Hippocampal formation (tissue), 2 donors: Measurements from ENCODE around the gene ZMYND15.

ENCODE experiments used
- DNase-seq, 2 donors: peaks; one replicate each; lab custom pipeline; 2025; lab: John Stamatoyannopoulos, UW

ZMYND15 gene

DNA sequence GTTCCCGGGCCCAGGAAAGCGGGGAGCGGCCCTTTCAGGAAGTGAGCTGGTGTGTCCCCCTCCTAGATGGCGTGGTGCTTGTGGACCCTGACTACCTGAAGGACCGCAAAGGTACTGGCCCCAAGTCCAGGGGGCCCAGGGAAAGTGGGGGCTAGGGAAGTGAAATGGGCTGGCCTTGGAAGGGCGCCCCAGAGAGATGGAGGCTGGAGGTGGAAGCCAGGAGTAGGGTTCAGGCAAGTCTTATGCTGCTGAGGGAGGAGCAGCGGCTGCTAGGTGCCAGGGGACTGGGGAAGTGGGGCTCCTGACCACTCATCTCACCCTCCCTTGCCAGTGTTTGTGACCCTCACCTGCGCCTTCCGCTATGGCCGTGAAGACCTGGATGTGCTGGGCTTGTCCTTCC, 23.6 kb upstream of the ZMYND15 start:
- DNase-seq, result no peak

DNA sequence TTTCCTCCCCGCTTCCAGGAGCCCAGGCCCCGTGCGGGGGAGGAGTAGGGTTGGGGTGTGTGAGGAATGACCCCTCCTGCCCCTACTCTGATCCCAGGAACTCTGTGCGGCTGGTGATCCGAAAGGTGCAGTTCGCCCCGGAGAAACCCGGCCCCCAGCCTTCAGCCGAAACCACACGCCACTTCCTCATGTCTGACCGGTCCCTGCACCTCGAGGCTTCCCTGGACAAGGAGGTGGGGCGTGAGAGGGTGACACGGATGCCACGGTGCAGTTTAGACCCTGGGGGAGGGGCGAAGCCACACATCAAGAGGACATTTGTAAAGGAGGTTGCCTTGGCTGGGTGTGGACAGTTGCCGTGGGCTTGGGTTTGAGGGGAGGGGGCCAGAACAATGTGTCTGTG, 21.8 kb upstream of the ZMYND15 start:
- DNase-seq, result no peak

DNA sequence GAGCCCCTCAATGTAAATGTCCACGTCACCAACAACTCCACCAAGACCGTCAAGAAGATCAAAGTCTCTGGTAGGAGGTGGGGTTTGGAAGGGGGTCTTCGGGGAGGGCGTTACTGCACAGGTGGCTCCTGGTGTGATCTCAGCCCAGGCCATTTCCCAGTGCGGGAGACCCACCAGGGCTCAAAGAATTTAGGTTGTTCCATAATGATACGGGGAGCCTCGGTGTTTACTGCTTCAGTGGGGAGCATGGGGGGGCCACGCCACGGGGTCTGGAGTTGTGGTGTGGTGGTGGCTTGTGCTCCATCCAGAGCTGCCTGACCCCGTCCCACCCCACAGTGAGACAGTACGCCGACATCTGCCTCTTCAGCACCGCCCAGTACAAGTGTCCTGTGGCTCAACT, 21.4 kb upstream of the ZMYND15 start:
- DNase-seq, result no peak

DNA sequence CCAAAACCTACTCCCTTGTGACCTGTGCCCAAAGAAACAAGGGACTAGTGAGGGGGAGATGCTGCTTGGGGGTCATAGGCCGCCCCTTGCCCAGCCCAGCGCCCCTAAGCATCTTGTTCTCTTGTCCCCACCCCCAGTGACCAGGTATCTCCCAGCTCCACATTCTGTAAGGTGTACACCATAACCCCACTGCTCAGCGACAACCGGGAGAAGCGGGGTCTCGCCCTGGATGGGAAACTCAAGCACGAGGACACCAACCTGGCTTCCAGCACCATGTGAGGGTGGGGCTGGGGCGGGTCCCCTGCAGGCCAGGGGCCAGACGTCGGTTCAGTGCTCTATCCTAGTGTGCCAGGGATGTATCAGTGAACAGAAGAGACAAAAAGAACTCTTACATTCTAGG, 20.5 kb upstream of the ZMYND15 start:
- DNase-seq, result no peak

DNA sequence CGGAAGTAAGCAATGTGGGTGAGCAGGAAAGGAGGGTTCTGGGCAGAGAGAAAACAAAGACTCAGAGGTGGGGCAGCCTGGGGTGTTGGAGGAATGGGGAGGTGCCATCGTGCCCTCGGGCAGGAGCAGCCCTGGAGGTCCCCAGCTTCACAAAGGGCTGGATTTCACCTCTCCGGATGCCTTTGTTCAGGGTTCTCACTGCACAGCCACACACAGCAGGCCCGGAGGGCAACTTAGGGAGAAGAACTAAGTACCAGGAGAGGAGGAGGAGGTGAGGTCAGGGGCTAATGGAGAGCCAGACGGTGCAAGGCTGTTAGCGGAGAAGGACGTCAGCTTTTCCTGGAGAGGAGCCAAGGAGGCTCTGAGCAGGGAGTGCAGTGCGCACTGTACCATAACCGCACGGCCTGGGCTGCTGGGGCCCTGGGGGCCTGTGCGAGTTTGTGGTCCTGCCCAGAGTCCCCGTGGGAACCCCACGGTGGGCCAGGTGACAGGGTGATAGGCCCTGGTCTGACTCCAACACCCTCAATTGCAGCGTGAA, 19.9 kb upstream of the ZMYND15 start:
- DNase-seq, result no peak

DNA sequence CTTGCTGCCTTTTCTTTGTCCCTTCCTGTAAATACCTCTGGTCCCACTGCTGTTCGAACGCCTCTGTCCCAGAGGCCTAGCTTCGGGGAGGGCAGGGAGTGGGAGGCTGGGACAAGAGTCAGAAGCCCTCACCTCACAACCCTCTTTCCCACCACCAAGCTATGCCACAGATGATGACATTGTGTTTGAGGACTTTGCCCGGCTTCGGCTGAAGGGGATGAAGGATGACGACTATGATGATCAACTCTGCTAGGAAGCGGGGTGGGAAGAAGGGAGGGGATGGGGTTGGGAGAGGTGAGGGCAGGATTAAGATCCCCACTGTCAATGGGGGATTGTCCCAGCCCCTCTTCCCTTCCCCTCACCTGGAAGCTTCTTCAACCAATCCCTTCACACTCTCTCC, 18.8 kb upstream of the ZMYND15 start:
- DNase-seq, result no peak

DNA sequence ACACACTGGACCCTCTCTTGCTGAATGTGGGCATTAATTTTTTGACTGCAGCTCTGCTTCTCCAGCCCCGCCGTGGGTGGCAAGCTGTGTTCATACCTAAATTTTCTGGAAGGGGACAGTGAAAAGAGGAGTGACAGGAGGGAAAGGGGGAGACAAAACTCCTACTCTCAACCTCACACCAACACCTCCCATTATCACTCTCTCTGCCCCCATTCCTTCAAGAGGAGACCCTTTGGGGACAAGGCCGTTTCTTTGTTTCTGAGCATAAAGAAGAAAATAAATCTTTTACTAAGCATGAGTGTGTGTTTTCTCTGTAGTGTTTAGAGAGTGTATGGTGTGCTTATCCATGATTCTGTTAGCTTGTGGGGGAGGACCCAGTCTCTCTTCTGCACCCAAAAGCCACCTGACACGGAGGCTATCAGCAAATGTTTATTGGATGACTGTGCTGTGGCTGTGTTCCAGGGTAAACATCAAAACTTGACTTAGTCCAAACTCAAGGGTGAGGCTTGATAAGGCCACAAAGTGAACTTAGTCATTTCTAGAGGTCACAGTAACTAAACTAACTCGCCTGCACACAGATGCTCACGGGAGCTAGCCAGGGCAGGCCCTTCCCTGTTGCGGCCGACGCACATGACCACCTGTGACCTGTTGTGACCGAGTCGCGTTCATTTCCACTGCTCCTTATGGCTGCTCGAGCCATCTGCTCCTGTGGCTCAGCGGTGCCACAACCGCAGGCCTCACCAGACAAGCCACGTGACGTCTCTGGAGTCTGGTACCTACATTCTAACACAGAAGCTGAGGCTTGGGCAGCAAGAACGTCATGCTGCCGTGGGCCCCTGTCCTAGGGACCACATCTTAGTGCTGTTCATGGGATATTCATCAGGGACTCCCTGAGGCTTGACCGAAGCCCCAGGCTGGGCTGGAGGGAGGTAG, 18.2 kb upstream of the ZMYND15 start:
- no peak for DNase-seq

DNA sequence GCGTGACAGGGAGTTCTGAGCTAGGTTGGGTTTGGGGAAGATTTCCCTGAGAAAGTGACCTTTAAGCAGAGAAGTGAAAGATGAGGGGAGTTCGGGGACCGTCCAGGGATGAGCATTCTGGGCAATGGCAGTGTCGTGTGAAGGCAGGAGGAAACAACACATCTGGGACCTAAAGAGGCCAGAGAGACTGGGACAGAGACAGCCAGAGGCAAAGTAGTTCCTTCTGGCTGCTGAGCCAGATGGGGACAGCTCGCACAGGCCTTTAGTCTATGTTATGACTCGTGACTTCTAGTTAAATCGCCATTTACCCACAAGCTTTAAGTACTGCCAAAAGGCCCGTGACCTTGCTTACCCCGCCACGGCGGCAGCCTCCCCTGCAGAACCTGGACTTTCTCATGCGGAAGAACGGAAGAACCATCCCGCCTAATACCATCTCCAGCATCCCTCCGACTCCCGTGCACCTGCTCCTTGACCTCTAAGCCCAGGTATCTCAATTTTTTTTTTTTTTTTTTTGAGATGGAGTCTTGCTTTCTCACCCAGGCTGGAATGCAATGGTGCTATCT, 16.9 kb upstream of the ZMYND15 start:
- DNase-seq, result no peak

DNA sequence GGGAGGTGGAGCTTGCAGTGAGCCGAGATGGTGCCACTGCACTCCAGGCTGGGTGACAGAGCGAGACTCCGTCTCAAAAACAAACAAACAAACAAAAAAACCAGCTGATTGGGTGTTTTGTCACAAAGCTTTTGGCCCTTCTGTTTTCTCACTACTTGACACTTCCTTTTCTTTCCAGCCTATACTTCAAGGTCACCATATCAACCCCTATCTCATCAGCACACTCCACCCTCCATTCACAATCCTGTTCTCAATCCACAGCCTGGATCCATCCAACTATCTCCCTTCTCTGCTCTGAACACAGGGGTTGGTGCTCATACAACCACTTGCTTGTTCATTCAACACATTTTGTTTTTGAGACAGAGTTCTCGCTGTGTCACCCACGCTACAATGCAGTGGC, 15.0 kb upstream of the ZMYND15 start:
- no peak for DNase-seq

DNA sequence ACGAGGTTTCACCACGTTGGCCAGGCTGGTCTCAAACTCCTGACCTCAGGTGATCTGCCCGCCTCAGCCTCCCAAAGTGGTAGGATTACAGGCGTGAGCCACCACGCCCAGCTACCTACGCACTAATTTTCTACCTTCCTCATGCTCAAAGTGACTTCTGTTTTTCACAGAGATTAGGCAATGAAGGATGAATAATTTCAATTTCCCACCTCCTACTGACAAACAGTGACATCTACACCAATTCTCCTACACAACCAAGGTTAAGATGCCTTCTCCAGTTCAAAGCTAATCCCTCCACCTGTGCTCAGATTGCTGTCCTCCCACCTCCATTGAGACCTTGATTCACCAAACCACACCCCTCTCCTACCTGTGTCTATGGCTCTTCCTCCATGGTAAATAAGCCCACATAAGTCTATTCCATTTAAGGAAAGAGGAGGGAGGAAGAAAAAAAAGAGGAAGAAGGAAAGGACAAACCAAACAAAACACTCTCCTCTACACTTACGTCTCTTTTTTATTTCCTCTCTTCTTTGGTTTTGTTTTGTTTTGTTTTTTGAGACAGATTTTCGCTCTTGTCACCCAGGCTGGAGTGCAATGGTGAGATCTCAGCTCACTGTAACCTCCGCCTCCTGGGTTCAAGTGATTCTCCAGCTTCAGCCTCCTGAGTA, 13.9 kb upstream of the ZMYND15 start:
- no peak for DNase-seq

DNA sequence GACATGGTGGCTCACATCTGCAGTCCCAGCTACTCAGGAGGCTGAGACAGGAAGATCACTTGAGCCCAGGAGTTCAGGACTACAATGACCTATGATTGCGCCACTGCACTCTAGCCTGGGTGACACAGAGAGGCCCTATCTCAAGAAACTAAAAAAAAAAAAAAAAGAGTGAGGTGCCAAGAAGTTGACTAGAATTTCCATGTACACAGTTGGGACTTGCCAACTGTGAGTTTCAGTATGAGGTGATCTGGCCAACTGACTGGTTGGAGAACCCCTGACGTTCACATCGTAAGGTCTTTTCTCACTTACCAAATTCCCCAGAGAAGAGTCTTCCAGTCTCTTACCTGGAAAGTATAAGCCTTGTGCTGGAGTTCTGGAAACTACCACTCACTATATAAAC, 11.5 kb upstream of the ZMYND15 start:
- no peak for DNase-seq

DNA sequence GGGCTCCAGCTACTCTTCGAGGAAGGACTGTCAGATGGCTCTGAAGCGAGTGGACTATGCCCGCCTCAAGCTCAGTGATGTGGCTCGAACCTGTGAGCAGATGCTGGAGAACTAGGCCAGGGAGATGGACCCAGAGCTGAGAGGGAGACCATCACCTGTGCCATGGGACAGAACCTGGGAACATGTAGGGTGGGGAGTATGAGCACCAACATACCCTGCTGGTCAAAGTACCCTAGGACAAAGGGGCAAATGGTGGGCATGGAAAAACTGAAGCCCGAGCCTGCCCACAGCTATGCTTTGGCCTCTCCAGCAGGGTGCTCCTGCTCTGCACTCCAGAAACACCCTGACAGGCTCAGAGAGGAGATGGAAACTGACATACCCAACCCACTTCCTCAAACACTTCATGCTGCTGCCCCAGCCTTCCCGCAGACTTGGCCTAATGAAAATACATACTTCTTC, 6.5 kb upstream of the ZMYND15 start:
- no peak for DNase-seq

DNA sequence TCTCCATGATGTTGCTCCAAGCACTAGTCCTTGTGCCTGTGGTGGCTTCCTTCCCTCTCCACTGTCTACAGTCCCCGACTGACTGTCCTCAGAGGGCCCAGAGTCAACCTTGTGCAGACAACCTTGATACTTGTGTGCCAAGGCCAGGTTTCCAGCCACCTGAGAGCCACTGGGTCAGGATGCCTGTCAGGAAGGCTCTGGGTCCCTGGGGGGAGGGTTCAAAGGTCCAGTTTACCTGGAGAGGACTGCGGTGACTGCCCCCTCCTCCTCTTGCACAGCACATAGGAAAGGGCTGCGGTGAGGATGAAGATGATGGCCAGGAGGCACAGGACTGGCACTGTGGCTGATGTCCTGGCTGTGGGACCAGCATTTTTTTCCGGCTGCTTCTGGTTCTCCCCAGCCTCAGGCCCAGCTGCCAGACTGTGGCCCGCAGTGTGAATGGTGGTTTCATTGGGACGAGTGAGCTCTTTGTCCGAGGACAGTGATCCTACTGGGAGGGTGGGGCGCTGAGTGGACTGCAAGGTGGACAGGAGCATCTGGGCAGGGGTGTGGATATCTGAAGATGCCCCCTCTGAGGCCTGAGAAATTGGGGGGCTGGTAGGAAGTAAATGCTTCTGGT, 4.7 kb upstream of the ZMYND15 start:
- no peak for DNase-seq

DNA sequence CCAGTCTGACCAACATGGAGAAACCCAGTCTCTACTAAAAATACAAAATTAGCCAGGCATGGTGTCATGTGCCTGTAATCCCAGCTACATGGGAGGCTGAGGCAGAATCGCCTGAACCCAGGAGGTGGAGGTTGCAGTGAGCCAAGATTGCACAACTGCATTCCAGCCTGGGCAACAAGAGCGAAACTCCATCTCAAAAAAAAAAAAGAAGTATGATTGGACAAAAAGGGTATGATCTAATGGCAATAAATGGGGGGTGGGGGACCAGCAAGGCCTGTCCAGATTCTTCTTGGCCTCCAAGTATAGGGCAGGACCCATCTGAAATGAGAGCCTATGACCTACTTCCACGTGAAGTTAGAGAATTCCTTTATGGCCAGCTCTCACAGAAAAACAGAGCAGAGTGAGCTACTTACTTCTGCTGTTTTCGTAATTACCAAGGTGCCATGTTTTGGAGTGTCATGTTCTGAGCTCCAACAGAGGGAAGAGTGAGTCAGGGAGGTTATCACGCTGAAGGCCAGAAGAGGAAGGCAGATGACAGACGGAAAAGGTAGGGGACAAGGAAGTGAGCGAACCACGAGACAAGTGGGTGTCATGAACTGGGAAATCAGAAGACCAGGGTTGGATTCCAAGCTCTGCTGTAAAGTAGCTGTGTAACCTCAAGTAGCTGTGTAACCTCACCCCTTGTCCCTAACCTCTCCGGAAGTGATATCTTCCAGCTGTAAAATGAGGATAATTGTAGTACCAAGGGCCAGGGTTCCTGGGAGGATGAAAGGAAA, 3.6 kb upstream of the ZMYND15 start:
- no peak for DNase-seq

DNA sequence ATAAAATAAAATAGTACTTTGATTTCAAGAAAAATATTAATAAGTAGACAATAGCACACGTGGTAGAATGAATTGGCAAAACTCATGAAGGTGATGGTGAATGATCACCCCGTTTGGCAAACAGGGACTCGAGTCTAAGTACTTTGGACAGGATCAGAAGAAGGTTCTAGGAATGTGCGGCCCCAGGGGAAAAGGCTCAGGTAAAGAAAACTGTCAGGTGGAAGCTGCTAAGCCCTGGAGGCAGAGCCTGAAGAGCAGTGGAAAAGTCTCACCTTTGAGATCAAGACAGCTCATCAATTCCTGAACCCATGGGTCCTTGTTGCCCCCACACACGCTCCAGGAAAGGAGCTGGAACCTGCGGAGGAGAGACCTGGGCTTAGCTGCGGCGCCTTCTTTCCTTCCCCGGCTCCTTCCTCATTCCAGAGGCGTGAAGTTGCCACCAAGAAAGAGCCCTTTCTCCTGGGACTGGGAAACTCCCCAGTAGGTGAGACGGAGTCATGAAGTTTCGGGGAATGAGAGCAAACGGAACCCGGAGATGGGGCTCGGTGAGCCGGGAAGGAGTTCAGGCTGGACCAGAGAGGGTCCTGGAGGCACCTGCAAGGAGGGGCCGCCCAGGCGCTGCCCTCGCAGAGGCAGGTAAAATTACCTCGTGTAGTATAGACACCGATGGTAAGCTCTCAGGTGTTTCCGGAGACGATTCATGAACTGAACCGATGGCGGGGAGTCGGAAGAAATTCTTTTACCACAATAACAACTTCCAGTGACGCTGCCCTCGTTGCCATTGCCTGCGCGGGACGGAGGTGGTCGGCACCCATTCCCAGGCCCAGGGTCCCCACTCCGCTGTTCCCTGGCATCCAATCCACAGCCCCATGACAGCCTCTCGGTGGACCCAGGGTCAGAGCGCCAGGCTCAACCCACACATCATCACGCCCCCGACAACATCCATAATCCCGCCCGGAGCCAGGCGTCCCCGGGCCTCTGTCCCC, 1.2 kb upstream of the ZMYND15 start:
- DNase-seq, result no peak

DNA sequence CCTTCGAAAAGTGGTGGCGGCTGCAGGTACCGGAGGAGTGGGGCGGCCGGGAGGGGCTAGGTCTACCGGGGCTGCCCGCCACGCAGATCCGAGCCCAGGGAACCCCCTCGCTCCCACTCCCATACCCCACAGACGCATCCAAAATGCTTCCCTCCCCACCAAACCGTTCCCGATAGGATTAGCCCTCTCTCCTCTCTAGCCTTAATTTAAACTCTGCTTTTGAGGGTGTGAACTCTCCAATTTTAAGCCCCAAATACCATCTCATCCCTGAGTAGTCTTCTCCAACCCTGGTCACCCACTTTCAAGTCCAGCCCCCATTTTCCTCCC, 355 bp downstream of the ZMYND15 start:
- no peak for DNase-seq

DNA sequence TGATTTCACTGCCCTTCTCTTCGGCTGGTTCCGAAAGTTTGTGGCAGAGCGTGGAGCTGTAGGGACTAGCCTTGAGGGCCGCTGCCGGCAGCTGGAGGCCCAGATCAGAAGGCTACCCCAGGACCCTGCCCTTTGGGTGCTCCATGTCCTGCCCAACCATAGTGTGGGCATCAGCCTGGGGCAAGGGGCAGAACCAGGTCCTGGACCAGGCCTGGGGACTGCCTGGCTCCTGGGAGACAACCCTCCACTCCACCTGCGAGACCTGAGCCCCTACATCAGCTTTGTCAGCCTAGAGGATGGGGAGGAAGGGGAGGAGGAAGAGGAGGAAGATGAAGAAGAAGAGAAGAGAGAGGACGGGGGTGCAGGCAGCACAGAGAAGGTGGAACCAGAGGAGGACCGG, 951 bp downstream of the ZMYND15 start:
- no peak for DNase-seq

DNA sequence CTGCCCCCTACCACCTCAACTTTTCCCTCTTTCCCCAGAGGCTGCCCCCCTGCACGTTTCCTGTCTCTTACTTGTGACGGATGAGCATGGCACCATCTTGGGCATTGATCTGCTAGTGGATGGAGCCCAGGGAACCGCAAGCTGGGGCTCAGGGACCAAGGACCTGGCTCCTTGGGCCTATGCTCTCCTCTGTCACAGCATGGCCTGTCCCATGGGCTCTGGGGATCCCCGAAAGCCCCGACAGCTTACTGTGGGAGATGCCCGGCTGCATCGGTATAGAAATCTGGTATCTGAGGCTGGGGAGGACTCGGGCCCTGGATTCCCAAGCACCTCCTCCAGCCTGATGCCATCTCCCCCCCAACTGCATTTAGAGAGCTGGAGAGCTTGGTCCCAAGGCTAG, 1.9 kb downstream of the ZMYND15 start:
- DNase-seq, result no peak

DNA sequence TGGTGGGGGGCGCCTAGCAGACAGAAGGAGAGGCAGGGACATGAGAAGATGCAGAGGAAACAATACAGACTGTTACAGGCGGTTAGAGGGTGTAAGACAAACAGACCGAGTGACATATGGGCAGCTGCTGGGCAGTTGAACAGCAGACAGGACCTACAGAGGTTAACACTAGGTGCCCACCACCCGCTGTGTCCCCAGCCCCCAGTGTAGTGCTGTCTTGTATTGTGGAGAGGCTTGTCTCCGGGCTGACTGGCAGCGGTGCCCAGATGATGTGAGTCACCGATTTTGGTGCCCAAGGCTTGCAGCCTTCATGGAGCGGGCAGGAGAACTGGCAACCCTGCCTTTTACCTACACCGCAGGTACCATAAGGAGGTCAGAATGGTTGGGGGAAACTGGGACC, 2.5 kb downstream of the ZMYND15 start:
- DNase-seq, result no peak

DNA sequence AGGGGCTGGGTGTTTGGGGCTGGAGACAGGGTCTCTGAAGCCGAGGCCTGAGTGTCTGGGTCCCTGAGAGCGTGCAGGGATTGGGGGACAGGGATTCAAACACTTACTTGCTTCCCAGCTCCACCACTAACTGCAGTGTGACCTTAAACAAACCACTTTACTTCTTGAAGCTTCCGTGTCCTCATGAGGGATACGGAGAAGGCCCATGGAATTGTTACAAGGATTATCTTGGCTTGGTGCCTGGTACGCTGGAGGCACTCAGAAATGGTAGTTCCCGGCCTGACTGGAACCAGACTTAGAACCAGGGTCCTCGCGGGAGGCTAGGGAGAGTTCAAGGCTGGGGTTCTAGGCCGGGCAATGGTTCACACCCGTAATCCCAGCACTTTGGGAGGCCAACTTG, 3.0 kb downstream of the ZMYND15 start:
- DNase-seq, result no peak

DNA sequence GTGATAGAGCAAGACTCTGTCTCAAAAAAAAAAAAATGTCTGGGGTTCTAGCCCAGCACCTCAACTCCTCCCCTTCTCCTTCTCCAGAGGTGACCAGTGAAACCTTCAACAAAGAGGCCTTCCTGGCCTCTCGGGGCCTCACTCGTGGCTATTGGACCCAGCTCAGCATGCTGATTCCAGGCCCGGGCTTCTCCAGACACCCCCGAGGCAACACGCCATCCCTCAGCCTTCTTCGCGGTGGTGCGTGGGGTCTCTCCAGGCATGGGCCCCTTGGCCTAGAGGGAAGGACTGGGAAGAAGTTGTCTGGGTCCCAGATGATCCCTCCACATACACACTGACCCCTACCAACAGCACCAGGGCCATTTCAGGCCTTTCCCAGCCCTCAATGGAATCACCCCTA, 3.6 kb downstream of the ZMYND15 start:
- no peak for DNase-seq
